Psoas muscle (tissue), 8 donors: ENCODE results near the gene CAMK2A. TPM values are rescaled to one million over a fixed set of nuclear protein-coding genes. Genes with fewer than 3 reads are reported as not detected.

ENCODE experiments used
- ATAC-seq, 4 donors: fragments of 200-7000 bp; cut with Tn5 transposase; one replicate each; pipeline ENCODE4 v1.9.1; 2020; ENCODE audit warnings: moderate library complexity in 3 of 4, mild to moderate bottlenecking in 2 of 4
- DNase-seq, 2 donors: peaks; one replicate each; pipeline ENCODE4 v3.0.0-alpha.2; 2020
- H3K27ac ChIP-seq: fragments of 200-600 bp; one replicate; pipeline ENCODE4 v1.8.0; 2022
- H3K27me3 ChIP-seq, 3 donors: fragments of 200-600 bp in 1 of 3; one replicate each; pipeline versions ENCODE4 v1.6.1 to v1.8.0; 2013 to 2022; ENCODE audit warnings: low read length in 2 of 3, mild to moderate bottlenecking in 2 of 3, moderate library complexity in 1 of 3; ENCODE audit not compliant: insufficient read depth in 3 of 3
- H3K36me3 ChIP-seq, 2 donors: fragments of 200-600 bp in 1 of 2; one replicate each; pipeline versions ENCODE4 v1.6.1 to v1.8.0; 2013 to 2022; ENCODE audit warnings: low read depth in 1 of 2, mild to moderate bottlenecking in 1 of 2, moderate library complexity in 1 of 2; ENCODE audit not compliant: insufficient read depth in 1 of 2
- H3K4me1 ChIP-seq: fragments of 200-600 bp; one replicate; pipeline ENCODE4 v1.8.0; 2022
- H3K4me3 ChIP-seq: fragments of 200-600 bp; one replicate; pipeline ENCODE4 v1.8.0; 2022; ENCODE audit warnings: mild to moderate bottlenecking
- H3K9me3 ChIP-seq: fragments of 200-600 bp; one replicate; pipeline ENCODE4 v1.8.0; 2022
- CTCF ChIP-seq: fragments of 200-600 bp; IDR thresholded peaks from one replicate; pipeline ENCODE4 v1.8.0; 2022; ENCODE audit warnings: antibody characterized with exemption
- WGBS, 3 donors: extraction: QIAGEN DNeasy Blood & Tissue Kit; methylation state at CpG; one replicate each; pipeline versions ENCODE4 v1.1.6 to v1.1.7; 2013; 5-methylcytosine and 5-hydroxymethylcytosine counted together
- intact Hi-C, 2 donors: fragments of 100-400 bp; cut with DNase I; formaldehyde crosslinking; loops; one replicate each; pipeline versions ENCODE4 v1.11.0 to v1.14.2; 2022
- polyA plus RNA-seq, 3 donors: library from polyadenylated mRNA; stranded (reverse); fragments of 200-250 nt; gene quantifications; one replicate each; pipeline ENCODE4 v1.2.3, GENCODE V29; 2013
- total RNA-seq, 4 donors: library from RNA; stranded (reverse); fragmentation: NEBNext Ultra II Directional in 2 of 4; extraction: Animal tissue kit (Norgen Biotek cat#: 25700) in 2 of 4; gene quantifications; one replicate each; pipeline versions ENCODE4 v1.2.1 to v1.2.4, GENCODE V29; 2021 to 2023
- donor health status: healthy with polysubstance abuse.
- donor health status: DM: no; HTN: no; CAD: no; lungs with moderate emphysema.
- donor health status: Bipolar disorder and iron deficiency.
- donor health status: healthy.
- donor health status: DM: yes; HTN: yes; CAD: no.
- donor health status: DM: no; HTN: no; CAD: no.
- donor health status: DM: no; HTN: no; CAD: no.
- donor health status: DM: yes; HTN: yes; CAD: no.

CAMK2A gene
- total and polyA plus RNA-seq, 7 donors: 8.1 to 118 (median 45.3) TPM

- DNase-seq (no peak), ATAC-seq (peak in 3 of 4 donors; percentile 45 to 73 (median 66))
- WGBS, 3 donors: 61 to 80% (median 62%) methylated on average over 12 of the region's 12 CpGs
- H3K27me3 ChIP-seq: no peaks in the 10 kb centered on the region
- no peaks in the 10 kb centered on the region for H3K4me1 ChIP-seq
- peak; percentile 17 for TF ChIP-seq CTCF
- no peak overlapping the region for H3K4me3 ChIP-seq
- H3K9me3 ChIP-seq: no peaks in the 10 kb centered on the region
- H3K27ac ChIP-seq: no peak overlapping the region
- intact Hi-C loops: no loop called here
- no peaks in the 10 kb centered on the region for H3K36me3 ChIP-seq
These were observed 33.0 kb downstream of the CAMK2A start for GRCh38 chr5:150256410-150257064.

- Histone ChIP-seq H3K4me3 (no peak overlapping the region), H3K27me3 (no peaks in the 10 kb centered on the region), H3K36me3 (no peaks in the 10 kb centered on the region), H3K27ac (no peak overlapping the region), H3K4me1 (no peaks in the 10 kb centered on the region), H3K9me3 (no peaks in the 10 kb centered on the region)
- DNase-seq (no peak), ATAC-seq (peak in 1 of 4 donors; percentile 10)
- intact Hi-C loops: no loop called here
- no peak for TF ChIP-seq CTCF
- 65 to 78% (median 74%) methylated on average over 6 of the region's 6 CpGs for WGBS, 3 donors
These were observed 33.7 kb downstream of the CAMK2A start for GRCh38 chr5:150255659-150256409.

GRCh38 chr5:150254774-150255173, 34.8 kb downstream of the CAMK2A start:
- H3K27me3 ChIP-seq: no peaks in the 10 kb centered on the region
- DNase-seq (no peak), ATAC-seq (no peak)
- TF ChIP-seq CTCF: no peak
- H3K36me3 ChIP-seq: no peaks in the 10 kb centered on the region
- H3K27ac ChIP-seq: no peak overlapping the region
- WGBS, 3 donors: 72 to 85% (median 81%) methylated on average over 4 of the region's 4 CpGs
- H3K4me1 ChIP-seq: no peaks in the 10 kb centered on the region
- H3K4me3 ChIP-seq: no peak overlapping the region
- intact Hi-C loops: no loop called here
- H3K9me3 ChIP-seq: no peaks in the 10 kb centered on the region

GRCh38 chr5:150254363-150254762, 35.2 kb downstream of the CAMK2A start:
- Histone ChIP-seq H3K27me3 (no peaks in the 10 kb centered on the region), H3K4me1 (no peaks in the 10 kb centered on the region), H3K27ac (no peak overlapping the region), H3K9me3 (no peaks in the 10 kb centered on the region), H3K36me3 (no peaks in the 10 kb centered on the region), H3K4me3 (no peak overlapping the region)
- intact Hi-C loops: no loop called here
- DNase-seq (no peak), ATAC-seq (no peak)
- 71 to 80% (median 72%) methylated on average over 7 of the region's 7 CpGs for WGBS, 3 donors
- TF ChIP-seq CTCF: no peak
